ENCODE results near the gene RASSF4. TPM values are rescaled to one million over a fixed set of nuclear protein-coding genes. Genes with fewer than 3 reads are reported as not detected.

The RASSF4 gene
- total and polyA plus RNA-seq, 11 donors = 48.3 to 125 (median 78.9) TPM

DNA sequence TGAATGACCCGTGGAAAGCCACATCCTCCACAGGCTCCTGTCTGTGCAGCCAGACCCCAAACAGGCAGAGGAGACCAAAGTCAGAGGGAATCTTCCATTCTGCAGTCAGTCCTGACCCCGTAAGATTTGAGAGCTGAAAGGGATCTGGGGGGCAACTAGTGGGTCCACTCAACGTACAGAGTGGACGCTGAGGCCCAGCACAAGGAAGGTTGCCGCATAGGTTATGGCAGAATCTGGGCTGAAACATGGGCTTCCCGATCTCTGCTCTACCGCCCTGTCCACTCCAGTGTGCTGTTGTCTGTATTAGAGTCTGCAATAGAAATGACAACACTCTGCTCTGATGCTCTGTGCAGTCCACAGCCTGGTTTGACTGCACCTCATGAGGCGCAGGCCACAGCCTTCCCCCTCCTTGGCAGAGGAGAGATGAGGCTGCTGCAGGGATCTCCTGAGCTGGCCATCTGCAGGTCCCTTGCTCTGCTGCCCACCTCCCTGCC, 33.2 kb downstream of the RASSF4 start:
- DNase-seq (no peak), ATAC-seq (no peak)
- Histone ChIP-seq H3K36me3 (peaks cover 0 to 72% (median 54%) of the 10 kb centered on the region in 9 donors), H3K4me1 (peaks cover 13 to 85% (median 70%) of the 10 kb centered on the region in 12 donors), H3K9me3 (no peaks in the 10 kb centered on the region), H3K4me3 (no peak overlapping the region), H3K27me3 (no peaks in the 10 kb centered on the region), H3K27ac (peak overlapping the region; percentile 15 to 96 (median 72))
- 95 to 100% (median 96%) methylated on average over 3 to 8 of the region's 8 CpGs for whole genome bisulfite sequencing, 4 donors
- intact Hi-C loops (cut with DNase I) = loop anchor here in 2 of 10 donors (5.0 to 10.0 kb wide), 3 partner anchors 60 to 1318 kb away; no protein-coding TSS in a partner anchor
- no peak for TF ChIP-seq POLR2A (IDR thresholded peaks at IDR 0.05)
- TF ChIP-seq, protein P1, sequence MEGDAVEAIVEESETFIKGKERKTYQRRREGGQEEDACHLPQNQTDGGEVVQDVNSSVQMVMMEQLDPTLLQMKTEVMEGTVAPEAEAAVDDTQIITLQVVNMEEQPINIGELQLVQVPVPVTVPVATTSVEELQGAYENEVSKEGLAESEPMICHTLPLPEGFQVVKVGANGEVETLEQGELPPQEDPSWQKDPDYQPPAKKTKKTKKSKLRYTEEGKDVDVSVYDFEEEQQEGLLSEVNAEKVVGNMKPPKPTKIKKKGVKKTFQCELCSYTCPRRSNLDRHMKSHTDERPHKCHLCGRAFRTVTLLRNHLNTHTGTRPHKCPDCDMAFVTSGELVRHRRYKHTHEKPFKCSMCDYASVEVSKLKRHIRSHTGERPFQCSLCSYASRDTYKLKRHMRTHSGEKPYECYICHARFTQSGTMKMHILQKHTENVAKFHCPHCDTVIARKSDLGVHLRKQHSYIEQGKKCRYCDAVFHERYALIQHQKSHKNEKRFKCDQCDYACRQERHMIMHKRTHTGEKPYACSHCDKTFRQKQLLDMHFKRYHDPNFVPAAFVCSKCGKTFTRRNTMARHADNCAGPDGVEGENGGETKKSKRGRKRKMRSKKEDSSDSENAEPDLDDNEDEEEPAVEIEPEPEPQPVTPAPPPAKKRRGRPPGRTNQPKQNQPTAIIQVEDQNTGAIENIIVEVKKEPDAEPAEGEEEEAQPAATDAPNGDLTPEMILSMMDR (IDR thresholded peaks at IDR 0.05) = no peak

DNA sequence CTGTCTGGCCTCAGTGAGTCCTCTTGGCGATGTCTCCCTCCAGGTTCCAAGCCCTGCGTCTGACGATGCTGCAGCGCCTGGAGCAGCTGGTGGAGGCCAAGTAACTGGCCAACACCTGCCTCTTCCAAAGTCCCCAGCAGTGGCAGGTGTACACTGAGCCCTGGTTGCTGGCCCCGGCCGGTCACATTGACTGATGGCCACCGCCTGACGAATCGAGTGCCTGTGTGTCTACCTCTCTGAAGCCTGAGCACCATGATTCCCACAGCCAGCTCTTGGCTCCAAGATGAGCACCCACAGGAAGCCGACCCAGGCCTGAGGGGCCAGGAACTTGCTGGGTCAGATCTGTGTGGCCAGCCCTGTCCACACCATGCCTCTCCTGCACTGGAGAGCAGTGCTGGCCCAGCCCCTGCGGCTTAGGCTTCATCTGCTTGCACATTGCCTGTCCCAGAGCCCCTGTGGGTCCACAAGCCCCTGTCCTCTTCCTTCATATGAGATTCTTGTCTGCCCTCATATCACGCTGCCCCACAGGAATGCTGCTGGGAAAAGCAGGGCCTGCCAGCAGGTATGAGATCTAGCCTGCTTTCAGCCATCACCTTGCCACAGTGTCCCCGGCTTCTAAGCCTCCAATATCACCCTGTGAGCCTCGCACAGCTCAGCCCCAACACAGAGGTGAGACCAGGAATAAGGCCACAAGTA, 33.8 kb downstream of the RASSF4 start:
- H3K9me3 ChIP-seq = no peaks in the 10 kb centered on the region
- WGBS, 4 donors = 92 to 95% (median 94%) methylated on average over 9 to 14 of the region's 14 CpGs
- peaks cover 13 to 91% (median 75%) of the 10 kb centered on the region in 12 donors for H3K4me1 ChIP-seq
- peak overlapping the region in 9 of 12 donors; percentile 47 to 98 (median 94) for H3K27ac ChIP-seq
- DNase-seq (peak in 2 of 5 donors; percentile 5 to 24), ATAC-seq (no peak)
- peaks cover 0 to 66% (median 49%) of the 10 kb centered on the region in 9 donors for H3K36me3 ChIP-seq
- H3K27me3 ChIP-seq = no peaks in the 10 kb centered on the region
- intact Hi-C loops (cut with DNase I) = loop anchor here in 2 of 10 donors (5.0 to 10.0 kb wide), 3 partner anchors 61 to 1319 kb away; no protein-coding TSS in a partner anchor
- no peak overlapping the region for H3K4me3 ChIP-seq
- TF ChIP-seq, protein P1 (IDR thresholded peaks at IDR 0.05) = no peak
- TF ChIP-seq POLR2A (IDR thresholded peaks at IDR 0.05) = no peak

DNA sequence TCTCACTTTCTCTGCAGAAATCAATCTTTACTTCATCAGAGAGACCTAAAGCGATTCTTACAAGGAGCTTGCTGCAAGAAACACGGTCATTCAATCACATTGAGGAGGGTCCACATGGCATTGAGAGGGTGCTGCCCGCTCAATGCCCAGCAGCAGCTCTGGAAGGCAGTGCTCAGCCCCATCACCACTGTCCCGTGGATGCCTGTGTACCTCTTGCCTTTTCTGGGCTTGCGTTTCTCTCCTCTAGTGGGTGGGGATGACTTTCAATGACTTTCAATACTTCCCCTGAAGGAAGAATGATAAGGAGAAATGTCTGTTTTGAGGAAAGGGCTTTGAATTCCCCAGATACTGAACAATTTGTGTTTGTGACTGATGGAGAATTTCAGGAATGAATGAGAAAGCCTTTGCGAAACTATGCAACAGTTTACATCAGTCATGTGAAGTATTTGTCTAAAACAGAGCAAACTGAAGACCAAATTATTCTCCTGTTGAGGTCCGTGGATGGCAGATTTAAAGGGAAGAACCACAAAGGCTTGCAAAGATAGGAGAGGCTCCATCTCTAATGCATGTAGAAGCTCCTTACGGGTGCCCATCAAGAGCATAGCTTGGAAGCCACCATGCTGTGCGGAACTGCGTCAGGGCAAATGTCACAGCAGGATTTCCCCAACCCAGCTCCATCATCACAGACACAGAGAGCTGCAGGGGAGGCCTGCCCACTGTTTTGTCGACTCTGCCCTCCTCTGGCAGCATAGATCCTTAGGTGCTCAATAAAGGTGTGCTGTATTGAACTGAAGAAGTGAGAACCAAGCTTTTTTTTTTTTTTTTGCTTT, 34.5 kb downstream of the RASSF4 start:
- Histone ChIP-seq H3K4me3 (no peak overlapping the region), H3K27me3 (no peaks in the 10 kb centered on the region), H3K36me3 (peaks cover 0 to 58% (median 41%) of the 10 kb centered on the region in 9 donors), H3K27ac (peak overlapping the region; percentile 47 to 98 (median 94)), H3K4me1 (peaks cover 13 to 96% (median 82%) of the 10 kb centered on the region in 12 donors), H3K9me3 (no peaks in the 10 kb centered on the region)
- intact Hi-C loops (cut with DNase I) = loop anchor here in 2 of 10 donors (5.0 to 10.0 kb wide), 3 partner anchors 62 to 1319 kb away; no protein-coding TSS in a partner anchor
- DNase-seq (peak in 2 of 5 donors; percentile 4 to 22), ATAC-seq (no peak)
- TF ChIP-seq, protein P1 (IDR thresholded peaks at IDR 0.05) = no peak
- no peak for TF ChIP-seq POLR2A (IDR thresholded peaks at IDR 0.05)
- WGBS, 4 donors = 80 to 86% (median 82%) methylated on average over 11 of the region's 11 CpGs

Data from heart left ventricle (tissue), 16 donors.